ENCODE results near the gene SPINT4.

GRCh38 chr20:45735552-45735951, 13.4 kb downstream of the SPINT4 start:
- TF ChIP-seq, protein P1, sequence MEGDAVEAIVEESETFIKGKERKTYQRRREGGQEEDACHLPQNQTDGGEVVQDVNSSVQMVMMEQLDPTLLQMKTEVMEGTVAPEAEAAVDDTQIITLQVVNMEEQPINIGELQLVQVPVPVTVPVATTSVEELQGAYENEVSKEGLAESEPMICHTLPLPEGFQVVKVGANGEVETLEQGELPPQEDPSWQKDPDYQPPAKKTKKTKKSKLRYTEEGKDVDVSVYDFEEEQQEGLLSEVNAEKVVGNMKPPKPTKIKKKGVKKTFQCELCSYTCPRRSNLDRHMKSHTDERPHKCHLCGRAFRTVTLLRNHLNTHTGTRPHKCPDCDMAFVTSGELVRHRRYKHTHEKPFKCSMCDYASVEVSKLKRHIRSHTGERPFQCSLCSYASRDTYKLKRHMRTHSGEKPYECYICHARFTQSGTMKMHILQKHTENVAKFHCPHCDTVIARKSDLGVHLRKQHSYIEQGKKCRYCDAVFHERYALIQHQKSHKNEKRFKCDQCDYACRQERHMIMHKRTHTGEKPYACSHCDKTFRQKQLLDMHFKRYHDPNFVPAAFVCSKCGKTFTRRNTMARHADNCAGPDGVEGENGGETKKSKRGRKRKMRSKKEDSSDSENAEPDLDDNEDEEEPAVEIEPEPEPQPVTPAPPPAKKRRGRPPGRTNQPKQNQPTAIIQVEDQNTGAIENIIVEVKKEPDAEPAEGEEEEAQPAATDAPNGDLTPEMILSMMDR (conservative IDR thresholded peaks at IDR 0.05) = no peak
- no peak for TF ChIP-seq EZH2 (IDR thresholded peaks at IDR 0.05; ENCODE audit: low read depth)
